ENCODE data around the gene PPP1R12C. TPM values are rescaled to one million over a fixed set of nuclear protein-coding genes. Genes with fewer than 3 reads are reported as not detected.

Gene PPP1R12C
- total RNA-seq, 1 experiment from 2014 or later, result 76.4 TPM

DNA sequence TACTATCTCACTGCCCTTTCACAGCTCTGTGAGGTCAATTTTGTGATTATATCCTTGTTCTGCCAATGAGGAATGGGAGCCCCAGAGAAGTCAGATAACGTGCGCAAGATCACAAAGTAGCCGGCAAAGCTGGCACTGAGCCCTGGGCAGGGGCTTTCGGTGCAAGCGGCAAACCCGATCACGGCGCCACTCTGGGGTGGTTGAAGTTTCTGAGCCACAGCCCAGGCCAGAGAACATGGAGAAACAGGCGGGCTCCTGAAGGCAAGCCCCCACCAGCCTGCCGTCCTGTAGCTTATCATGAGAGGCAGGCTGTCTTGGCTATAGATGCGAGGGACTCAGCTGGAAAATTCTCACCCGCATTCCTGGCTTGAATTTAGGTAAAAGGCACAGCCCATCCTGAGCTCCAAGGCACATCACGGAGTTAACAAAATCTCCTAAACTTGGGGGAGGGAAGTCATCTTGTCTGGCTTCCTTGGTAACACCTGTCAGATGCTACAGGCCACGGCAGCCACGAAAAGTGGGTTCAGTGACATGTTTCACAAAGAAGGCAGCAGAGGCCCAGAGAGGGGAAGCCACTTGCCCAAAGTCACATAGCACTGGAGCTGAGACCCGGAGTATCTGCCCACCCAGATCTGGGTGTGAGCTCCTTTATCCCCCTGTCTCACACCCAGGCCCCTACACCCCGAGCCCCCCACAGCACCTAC is 19.1 kb upstream of the PPP1R12C start:
- no peaks in the 10 kb centered on the region for H3K4me1 Mint-ChIP-seq (ENCODE audit: insufficient read depth, unreplicated experiment)
- TF ChIP-seq, protein P1, sequence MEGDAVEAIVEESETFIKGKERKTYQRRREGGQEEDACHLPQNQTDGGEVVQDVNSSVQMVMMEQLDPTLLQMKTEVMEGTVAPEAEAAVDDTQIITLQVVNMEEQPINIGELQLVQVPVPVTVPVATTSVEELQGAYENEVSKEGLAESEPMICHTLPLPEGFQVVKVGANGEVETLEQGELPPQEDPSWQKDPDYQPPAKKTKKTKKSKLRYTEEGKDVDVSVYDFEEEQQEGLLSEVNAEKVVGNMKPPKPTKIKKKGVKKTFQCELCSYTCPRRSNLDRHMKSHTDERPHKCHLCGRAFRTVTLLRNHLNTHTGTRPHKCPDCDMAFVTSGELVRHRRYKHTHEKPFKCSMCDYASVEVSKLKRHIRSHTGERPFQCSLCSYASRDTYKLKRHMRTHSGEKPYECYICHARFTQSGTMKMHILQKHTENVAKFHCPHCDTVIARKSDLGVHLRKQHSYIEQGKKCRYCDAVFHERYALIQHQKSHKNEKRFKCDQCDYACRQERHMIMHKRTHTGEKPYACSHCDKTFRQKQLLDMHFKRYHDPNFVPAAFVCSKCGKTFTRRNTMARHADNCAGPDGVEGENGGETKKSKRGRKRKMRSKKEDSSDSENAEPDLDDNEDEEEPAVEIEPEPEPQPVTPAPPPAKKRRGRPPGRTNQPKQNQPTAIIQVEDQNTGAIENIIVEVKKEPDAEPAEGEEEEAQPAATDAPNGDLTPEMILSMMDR (IDR thresholded peaks at IDR 0.05; ENCODE audit: unreplicated experiment), result no peak
- BruUV-seq (replicated peaks), result no TSS peak
- no peak overlapping the region for H3K27ac Mint-ChIP-seq (ENCODE audit: low read depth, unreplicated experiment)
- ChIA-PET CTCF (interaction anchor here (0.5 to 1.6 kb wide), 9 partner anchors 15 to 462 kb away, joined by 3 to 8 read pairs (median 4); partner anchors contain the start of gene TMEM238), POLR2A (interaction anchor here (1.0 to 1.3 kb wide), 4 partner anchors 20 to 252 kb away, joined by 3 to 4 read pairs (median 3); no protein-coding TSS in a partner anchor)
- no peak overlapping the region for H3K4me3 Mint-ChIP-seq (ENCODE audit: unreplicated experiment)
- H3K36me3 Mint-ChIP-seq (ENCODE audit: insufficient read depth, unreplicated experiment), result no peaks in the 10 kb centered on the region
- no peak for DNase-seq (ENCODE audit: unreplicated experiment)
- no peaks in the 10 kb centered on the region for H3K9me3 Mint-ChIP-seq (ENCODE audit: unreplicated experiment)
- H3K27me3 Mint-ChIP-seq (ENCODE audit: insufficient read depth, unreplicated experiment), result no peaks in the 10 kb centered on the region
- intact Hi-C loops (cut with micrococcal nuclease), result no loop called here

DNA sequence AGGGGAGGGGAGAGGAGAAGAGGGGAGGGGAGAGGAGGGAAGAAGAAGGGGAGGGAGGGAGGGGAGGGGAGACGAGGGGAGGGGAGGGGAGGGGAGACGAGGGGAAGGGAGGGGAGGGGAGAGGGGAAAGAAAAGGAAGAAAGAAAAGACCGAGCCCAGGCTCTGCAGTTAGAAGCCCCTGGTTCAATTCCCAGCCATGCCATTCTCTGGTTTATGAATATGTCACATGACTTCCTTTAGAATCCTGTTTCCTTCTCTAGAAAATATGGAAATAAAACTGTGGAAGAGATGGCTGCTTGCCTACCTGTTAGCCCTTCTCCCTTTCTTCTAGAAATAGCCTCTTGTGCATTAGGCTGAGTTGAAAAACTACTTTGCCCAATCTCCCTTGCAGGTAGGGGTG is 17.3 kb upstream of the PPP1R12C start:
- ChIA-PET CTCF (interaction anchor here (0.6 to 1.2 kb wide), 4 partner anchors 11 to 482 kb away, joined by 3 to 6 read pairs (median 3); no protein-coding TSS in a partner anchor), POLR2A (no interaction called here)

DNA sequence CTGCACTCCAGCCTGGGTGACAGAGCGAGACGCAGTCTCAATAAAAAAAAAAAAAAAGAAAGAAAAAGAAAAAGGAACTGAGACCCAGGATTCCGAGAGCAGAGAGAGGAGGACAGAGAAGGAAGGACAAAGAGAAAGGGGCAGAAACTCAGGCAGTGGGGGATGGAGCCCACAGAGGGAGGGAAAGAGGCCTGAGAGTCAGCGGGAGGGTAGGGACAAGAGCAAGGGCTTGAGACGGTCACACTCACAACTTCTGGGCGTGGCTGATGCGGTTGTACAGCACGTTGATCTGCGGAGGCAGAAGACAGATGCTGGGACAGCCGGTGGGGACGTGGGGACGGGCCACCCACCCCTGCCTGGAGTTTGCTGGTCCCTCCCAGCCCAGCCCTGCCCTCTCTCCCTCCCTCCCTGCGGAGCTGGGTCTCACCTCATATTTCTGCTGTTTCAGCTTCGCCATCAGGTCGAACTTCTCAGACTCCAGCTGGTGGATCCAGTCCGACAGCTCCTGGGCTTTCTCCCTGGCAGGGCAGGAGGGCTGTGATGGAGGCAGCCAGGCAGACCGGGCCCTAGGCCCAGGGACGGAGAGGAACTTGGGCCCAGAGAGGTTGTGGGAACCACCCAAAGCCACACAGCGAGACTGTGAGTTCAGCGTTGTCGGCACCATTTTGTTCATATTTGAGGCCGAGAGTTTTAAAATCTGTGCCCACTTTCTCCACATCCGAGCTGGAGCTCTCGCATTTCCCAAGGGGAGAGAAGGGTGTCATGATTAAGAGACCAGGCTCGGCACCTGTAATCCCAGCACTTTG is 16.4 kb upstream of the PPP1R12C start:
- H3K36me3 Mint-ChIP-seq (ENCODE audit: insufficient read depth, unreplicated experiment), result peaks cover 6% of the 10 kb centered on the region
- DNase-seq (ENCODE audit: unreplicated experiment), result no peak
- no peak overlapping the region for H3K27ac Mint-ChIP-seq (ENCODE audit: low read depth, unreplicated experiment)
- H3K27me3 Mint-ChIP-seq (ENCODE audit: insufficient read depth, unreplicated experiment), result no peaks in the 10 kb centered on the region
- POLR2A ChIA-PET, result no interaction called here
- H3K4me1 Mint-ChIP-seq (ENCODE audit: insufficient read depth, unreplicated experiment), result no peaks in the 10 kb centered on the region
- TF ChIP-seq, protein P1 (IDR thresholded peaks at IDR 0.05; ENCODE audit: unreplicated experiment), result no peak
- CTCF ChIA-PET, result interaction anchor here (0.6 to 0.7 kb wide), 2 partner anchors 10 to 186 kb away, joined by 3 read pairs; no protein-coding TSS in a partner anchor
- H3K9me3 Mint-ChIP-seq (ENCODE audit: unreplicated experiment), result no peaks in the 10 kb centered on the region
- no peak overlapping the region for H3K4me3 Mint-ChIP-seq (ENCODE audit: unreplicated experiment)
- BruUV-seq (replicated peaks), result no TSS peak
- intact Hi-C loops (cut with micrococcal nuclease), result no loop called here

More for the DNA sequence above, 17.3 kb upstream of the PPP1R12C start:
- TF ChIP-seq, protein P1 (IDR thresholded peaks at IDR 0.05; ENCODE audit: unreplicated experiment), result no peak
- no peak for DNase-seq (ENCODE audit: unreplicated experiment)
- H3K4me3 Mint-ChIP-seq (ENCODE audit: unreplicated experiment), result no peak overlapping the region
- no peaks in the 10 kb centered on the region for H3K27me3 Mint-ChIP-seq (ENCODE audit: insufficient read depth, unreplicated experiment)
- intact Hi-C loops (cut with micrococcal nuclease), result no loop called here
- no TSS peak for BruUV-seq (replicated peaks)
- no peak overlapping the region for H3K27ac Mint-ChIP-seq (ENCODE audit: low read depth, unreplicated experiment)
- H3K36me3 Mint-ChIP-seq (ENCODE audit: insufficient read depth, unreplicated experiment), result no peaks in the 10 kb centered on the region
- H3K4me1 Mint-ChIP-seq (ENCODE audit: insufficient read depth, unreplicated experiment), result no peaks in the 10 kb centered on the region
- no peaks in the 10 kb centered on the region for H3K9me3 Mint-ChIP-seq (ENCODE audit: unreplicated experiment)
